Neuronal stem cell (in vitro differentiated cells): ENCODE data around the gene SPOCK1.

Experiments used
- DNase-seq: peaks from one replicate; pipeline ENCODE4 v3.0.0-alpha.2; 2013; ENCODE audit warnings: low spot score
- H2AFZ ChIP-seq: one replicate; pipeline ENCODE4 v1.6.1; 2013; ENCODE audit warnings: mild to moderate bottlenecking, low read length, inconsistent platforms
- H2AK5ac ChIP-seq: 2 replicates; pipeline ENCODE4 v1.6.1; 2013; ENCODE audit warnings: low read depth, mild to moderate bottlenecking, inconsistent platforms, low read length, moderate library complexity, mixed read lengths
- H2BK120ac ChIP-seq: 2 replicates; pipeline ENCODE4 v1.6.1; 2013; ENCODE audit warnings: low read depth, mild to moderate bottlenecking, inconsistent platforms, low read length, moderate library complexity, mixed read lengths
- H2BK12ac ChIP-seq: one replicate; pipeline ENCODE4 v1.6.1; 2013; ENCODE audit warnings: low read length, inconsistent platforms
- H2BK15ac ChIP-seq: 2 replicates; pipeline ENCODE4 v1.6.1; 2013; ENCODE audit warnings: mild to moderate bottlenecking, low read length, inconsistent platforms, mixed read lengths
- H2BK5ac ChIP-seq: one replicate; pipeline ENCODE4 v1.6.1; 2013; ENCODE audit warnings: inconsistent platforms, mild to moderate bottlenecking, low read length, moderate library complexity
- H3K14ac ChIP-seq: one replicate; pipeline ENCODE4 v1.6.1; 2013; ENCODE audit warnings: low read length, inconsistent platforms
- H3K18ac ChIP-seq: 2 replicates; pipeline ENCODE4 v1.6.1; 2013; ENCODE audit warnings: low read length, inconsistent platforms
- H3K23ac ChIP-seq: 2 replicates; pipeline ENCODE4 v1.6.1; 2013; ENCODE audit warnings: low read depth, mild to moderate bottlenecking, mixed read lengths, low read length, inconsistent platforms; ENCODE audit not compliant: poor library complexity
- H3K27ac ChIP-seq: replicated peaks from 3 replicates; pipeline ENCODE4 v1.5.1; 2013; ENCODE audit warnings: low read length, inconsistent platforms
- H3K27me3 ChIP-seq, 3 experiments: 2 replicates each; pipeline ENCODE4 v1.6.1; 2013; ENCODE audit warnings: low read length in 3 of 3, mild to moderate bottlenecking in 2 of 3, inconsistent platforms in 1 of 3, low read depth in 1 of 3, mixed read lengths in 1 of 3, moderate library complexity in 1 of 3; ENCODE audit not compliant: control insufficient read depth in 3 of 3, insufficient read depth in 3 of 3
- H3K36me3 ChIP-seq, 2 donors: replicated peaks in 1 of 2; 2 replicates each; pipeline ENCODE4 v1.6.1; 2013; ENCODE audit warnings: low read length in 2 of 2; ENCODE audit not compliant: control insufficient read depth in 2 of 2, insufficient read depth in 2 of 2
- H3K4ac ChIP-seq: 2 replicates; pipeline ENCODE4 v1.6.1; 2013; ENCODE audit warnings: inconsistent platforms, mild to moderate bottlenecking, low read length, moderate library complexity
- H3K4me1 ChIP-seq, 2 donors: 1 replicate in 1 of 2; 2 replicates in 1 of 2; pipeline ENCODE4 v1.6.1; 2013; ENCODE audit warnings: low read length in 2 of 2, low read depth in 1 of 2; ENCODE audit not compliant: control insufficient read depth in 2 of 2, insufficient read depth in 1 of 2
- H3K4me2 ChIP-seq: one replicate; pipeline ENCODE4 v1.6.1; 2013; ENCODE audit warnings: mild to moderate bottlenecking, low read length, inconsistent platforms; ENCODE audit not compliant: insufficient read depth, poor library complexity, severe bottlenecking
- H3K4me3 ChIP-seq, 2 donors: 2 replicates each; pipeline ENCODE4 v1.5.1; 2013; ENCODE audit warnings: low read length in 2 of 2, mild to moderate bottlenecking in 2 of 2, inconsistent platforms in 1 of 2, moderate library complexity in 1 of 2
- H3K79me1 ChIP-seq: one replicate; pipeline ENCODE4 v1.6.1; 2013; ENCODE audit warnings: low read depth, mild to moderate bottlenecking, inconsistent platforms, low read length, moderate library complexity
- H3K9ac ChIP-seq: one replicate; pipeline ENCODE4 v1.6.1; 2013; ENCODE audit warnings: mild to moderate bottlenecking, low read depth, low read length, inconsistent platforms; ENCODE audit not compliant: poor library complexity
- H3K9me3 ChIP-seq, 2 donors: replicated peaks in 1 of 2; 2 replicates each; pipeline versions ENCODE3 to v1.6.1; 2013; ENCODE audit warnings: low read length in 2 of 2, mild to moderate bottlenecking in 2 of 2, inconsistent platforms in 1 of 2, low read depth in 1 of 2, mixed read lengths in 1 of 2, moderate library complexity in 1 of 2; ENCODE audit not compliant: control insufficient read depth in 2 of 2, insufficient read depth in 1 of 2
- H4K8ac ChIP-seq: one replicate; pipeline ENCODE4 v1.6.1; 2013; ENCODE audit warnings: low read depth, mild to moderate bottlenecking, inconsistent platforms, low read length, moderate library complexity
- H4K91ac ChIP-seq: one replicate; pipeline ENCODE4 v1.6.1; 2013; ENCODE audit warnings: low read length, low read depth, mild to moderate bottlenecking, inconsistent platforms; ENCODE audit not compliant: poor library complexity
- WGBS, 2 donors: extraction: QIAGEN DNeasy Blood & Tissue Kit; methylation state at CpG; one replicate each; pipeline ENCODE4 v1.1.7; 2013; ENCODE audit warnings: missing lambda C conversion rate in 2 of 2, mixed read lengths in 1 of 2; ENCODE audit not compliant: insufficient read length in 2 of 2, insufficient replicate concordance in 1 of 2; ENCODE audit errors: extremely low coverage in 2 of 2; 5-methylcytosine and 5-hydroxymethylcytosine counted together

Gene SPOCK1

GRCh38 chr5:137310051-137310730 is 188.9 kb downstream of the SPOCK1 start:
- H3K27ac ChIP-seq: no peak overlapping the region
- no peak overlapping the region for H2BK5ac ChIP-seq
- H2BK12ac ChIP-seq: no peak overlapping the region
- no peak overlapping the region for H2BK15ac ChIP-seq
- no peak overlapping the region for H3K23ac ChIP-seq
- H3K9ac ChIP-seq: no peak overlapping the region
- no peak overlapping the region for H4K8ac ChIP-seq
- no peak for DNase-seq
- H3K4me2 ChIP-seq: no peak overlapping the region
- no peak overlapping the region for H2AK5ac ChIP-seq
- no peaks in the 10 kb centered on the region for H3K79me1 ChIP-seq
- H3K36me3 ChIP-seq: no peaks in the 10 kb centered on the region
- no CpG with 5 or more reads among the region's 5 CpGs for WGBS, 2 donors
- no peak overlapping the region for H2BK120ac ChIP-seq
- no peak overlapping the region for H3K4me3 ChIP-seq
- no peak overlapping the region for H3K14ac ChIP-seq
- H3K9me3 ChIP-seq: no peaks in the 10 kb centered on the region
- H3K18ac ChIP-seq: no peak overlapping the region
- H3K4me1 ChIP-seq: peaks cover 11 to 14% of the 10 kb centered on the region in 2 donors
- no peak overlapping the region for H3K4ac ChIP-seq
- H3K27me3 ChIP-seq: no peaks in the 10 kb centered on the region
- no peak overlapping the region for H2AFZ ChIP-seq
- H4K91ac ChIP-seq: no peak overlapping the region

- no peak overlapping the region for H2BK5ac ChIP-seq
- no peak overlapping the region for H2BK15ac ChIP-seq
- peaks cover 11 to 16% of the 10 kb centered on the region in 2 donors for H3K4me1 ChIP-seq
- no peak overlapping the region for H2AFZ ChIP-seq
- DNase-seq: no peak
- H3K79me1 ChIP-seq: no peaks in the 10 kb centered on the region
- H3K36me3 ChIP-seq: no peaks in the 10 kb centered on the region
- H3K23ac ChIP-seq: no peak overlapping the region
- no peak overlapping the region for H3K27ac ChIP-seq
- no peak overlapping the region for H3K14ac ChIP-seq
- no peak overlapping the region for H3K4me2 ChIP-seq
- H4K8ac ChIP-seq: no peak overlapping the region
- H2BK12ac ChIP-seq: no peak overlapping the region
- WGBS, 2 donors: no CpG with 5 or more reads among the region's 2 CpGs
- H3K9me3 ChIP-seq: no peaks in the 10 kb centered on the region
- H3K9ac ChIP-seq: no peak overlapping the region
- H3K4me3 ChIP-seq: no peak overlapping the region
- H3K4ac ChIP-seq: no peak overlapping the region
- H3K27me3 ChIP-seq: no peaks in the 10 kb centered on the region
- H4K91ac ChIP-seq: no peak overlapping the region
- no peak overlapping the region for H2AK5ac ChIP-seq
- H3K18ac ChIP-seq: peak overlapping the region; percentile 30
- H2BK120ac ChIP-seq: no peak overlapping the region
Measured at GRCh38 chr5:137309290-137309689, 189.8 kb downstream of the SPOCK1 start.

- Histone ChIP-seq H3K79me1 (no peaks in the 10 kb centered on the region), H3K23ac (no peak overlapping the region), H4K91ac (no peak overlapping the region), H3K36me3 (no peaks in the 10 kb centered on the region), H3K4ac (no peak overlapping the region), H2BK5ac (no peak overlapping the region), H3K4me2 (no peak overlapping the region), H3K9ac (no peak overlapping the region), H3K27me3 (no peaks in the 10 kb centered on the region), H3K14ac (no peak overlapping the region), H2AK5ac (no peak overlapping the region), H2BK120ac (no peak overlapping the region), H4K8ac (no peak overlapping the region), H3K18ac (peak overlapping the region; percentile 73), H2AFZ (peak overlapping the region; percentile 49), H3K4me3 (no peak overlapping the region), H3K27ac (no peak overlapping the region), H3K9me3 (no peaks in the 10 kb centered on the region), H2BK15ac (no peak overlapping the region), H3K4me1 (peaks cover 13 to 21% of the 10 kb centered on the region in 2 donors), H2BK12ac (no peak overlapping the region)
- no CpG with 5 or more reads among the region's 3 CpGs for WGBS, 2 donors
- no peak for DNase-seq
Measured at GRCh38 chr5:137308311-137308710, 190.8 kb downstream of the SPOCK1 start.

- Histone ChIP-seq H3K18ac (no peak overlapping the region), H3K27ac (no peak overlapping the region), H3K79me1 (no peaks in the 10 kb centered on the region), H3K23ac (no peak overlapping the region), H3K9ac (no peak overlapping the region), H2BK15ac (no peak overlapping the region), H2AFZ (no peak overlapping the region), H3K4ac (no peak overlapping the region), H4K8ac (no peak overlapping the region), H2BK120ac (no peak overlapping the region), H3K9me3 (no peaks in the 10 kb centered on the region), H3K36me3 (no peaks in the 10 kb centered on the region), H4K91ac (no peak overlapping the region), H3K14ac (no peak overlapping the region), H2BK12ac (no peak overlapping the region), H3K4me3 (no peak overlapping the region), H2AK5ac (no peak overlapping the region), H3K4me2 (no peak overlapping the region), H3K4me1 (peaks cover 14 to 19% of the 10 kb centered on the region in 2 donors), H2BK5ac (no peak overlapping the region), H3K27me3 (no peaks in the 10 kb centered on the region)
- DNase-seq: no peak
- WGBS, 2 donors: no CpG with 5 or more reads among the region's 3 CpGs
Measured at GRCh38 chr5:137306903-137307302, 192.2 kb downstream of the SPOCK1 start.
